ENCODE measurements around the gene NCOA5.

NCOA5 gene

GRCh38 chr20:46056027-46056833 is 33.5 kb downstream of the NCOA5 start:
- H2AK5ac ChIP-seq (ENCODE audit: low read depth, low read length) = no peak overlapping the region
- H4K8ac ChIP-seq (ENCODE audit: low read depth, low read length) = no peak overlapping the region
- H3K9me3 ChIP-seq (replicated peaks in 1 of 2; ENCODE audit: control insufficient read depth in 2 of 2, insufficient read depth in 1 of 2, low read depth in 1 of 2, low read length in 2 of 2) = peaks cover 0 to 2% of the 10 kb centered on the region in 2 donors
- DNase-seq (ENCODE audit: low spot score) = no peak
- no peak overlapping the region for H3K4me2 ChIP-seq (ENCODE audit: insufficient read depth, low read length, poor library complexity, severe bottlenecking)
- no peak overlapping the region for H4K91ac ChIP-seq (ENCODE audit: low read depth, low read length, poor library complexity)
- WGBS, 2 donors (ENCODE audit: extremely low coverage in 2 of 2, insufficient read length in 2 of 2, insufficient replicate concordance in 1 of 2) = no CpG with 5 or more reads among the region's 15 CpGs
- H2BK5ac ChIP-seq (ENCODE audit: low read length) = no peak overlapping the region
- H3K23ac ChIP-seq (ENCODE audit: low read depth, low read length, poor library complexity) = no peak overlapping the region
- H3K14ac ChIP-seq (ENCODE audit: low read length) = no peak overlapping the region
- no peak overlapping the region for H3K4ac ChIP-seq (ENCODE audit: low read length)
- no peak overlapping the region for H2BK15ac ChIP-seq (ENCODE audit: low read length)
- no peak overlapping the region for H3K18ac ChIP-seq (ENCODE audit: low read length)
- H3K27me3 ChIP-seq (ENCODE audit: control insufficient read depth in 3 of 3, insufficient read depth in 3 of 3, low read depth in 1 of 3, low read length in 3 of 3) = peaks cover 0 to 21% (median 7%) of the 10 kb centered on the region in 3 experiments
- no peak overlapping the region for H2AFZ ChIP-seq (ENCODE audit: low read length)
- peaks cover 0 to 8% of the 10 kb centered on the region in 2 donors for H3K4me1 ChIP-seq (ENCODE audit: control insufficient read depth in 2 of 2, insufficient read depth in 1 of 2, low read depth in 1 of 2, low read length in 2 of 2)
- H3K27ac ChIP-seq (replicated peaks; ENCODE audit: low read length) = no peak overlapping the region
- no peaks in the 10 kb centered on the region for H3K79me1 ChIP-seq (ENCODE audit: low read depth, low read length)
- peaks cover 7 to 22% of the 10 kb centered on the region in 2 donors for H3K36me3 ChIP-seq (replicated peaks in 1 of 2; ENCODE audit: control insufficient read depth in 2 of 2, insufficient read depth in 2 of 2, low read length in 2 of 2)
- no peak overlapping the region for H3K4me3 ChIP-seq (ENCODE audit: low read length in 2 of 2)
- no peak overlapping the region for H2BK12ac ChIP-seq (ENCODE audit: low read length)
- no peak overlapping the region for H3K9ac ChIP-seq (ENCODE audit: low read depth, low read length, poor library complexity)
- no peak overlapping the region for H2BK120ac ChIP-seq (ENCODE audit: low read depth, low read length)

DNA sequence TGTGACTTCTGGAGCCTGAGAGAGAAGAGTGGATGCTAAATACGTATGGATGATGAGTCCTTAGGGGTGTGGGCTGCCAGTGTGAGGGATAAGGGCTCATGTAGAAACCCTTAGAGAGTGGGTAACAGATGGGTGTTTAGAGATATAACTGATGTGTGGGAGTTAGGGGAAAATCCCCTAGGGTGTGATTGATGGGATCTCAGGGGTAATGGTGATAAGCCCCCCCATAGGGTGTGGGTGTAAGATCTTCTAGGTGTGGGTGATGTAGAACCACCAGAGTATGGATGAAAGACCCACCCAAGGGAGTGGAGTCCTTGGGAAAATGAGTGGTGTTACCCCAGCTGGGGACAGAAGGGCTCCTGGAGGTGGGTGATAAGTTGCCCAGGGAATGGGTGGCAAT is 34.5 kb downstream of the NCOA5 start:
- Histone ChIP-seq H2AFZ (ENCODE audit: low read length) (no peak overlapping the region), H2BK5ac (ENCODE audit: low read length) (no peak overlapping the region), H3K9me3 (replicated peaks in 1 of 2; ENCODE audit: control insufficient read depth in 2 of 2, insufficient read depth in 1 of 2, low read depth in 1 of 2, low read length in 2 of 2) (peaks cover 0 to 2% of the 10 kb centered on the region in 2 donors), H4K91ac (ENCODE audit: low read depth, low read length, poor library complexity) (no peak overlapping the region), H3K4me2 (ENCODE audit: insufficient read depth, low read length, poor library complexity, severe bottlenecking) (no peak overlapping the region), H3K4ac (ENCODE audit: low read length) (no peak overlapping the region), H3K27ac (replicated peaks; ENCODE audit: low read length) (no peak overlapping the region), H3K27me3 (ENCODE audit: control insufficient read depth in 3 of 3, insufficient read depth in 3 of 3, low read depth in 1 of 3, low read length in 3 of 3) (peaks cover 0 to 21% (median 7%) of the 10 kb centered on the region in 3 experiments), H3K36me3 (replicated peaks in 1 of 2; ENCODE audit: control insufficient read depth in 2 of 2, insufficient read depth in 2 of 2, low read length in 2 of 2) (peaks cover under 1 to 13% of the 10 kb centered on the region in 2 donors), H3K4me1 (ENCODE audit: control insufficient read depth in 2 of 2, insufficient read depth in 1 of 2, low read depth in 1 of 2, low read length in 2 of 2) (peaks cover 0 to 8% of the 10 kb centered on the region in 2 donors), H2BK120ac (ENCODE audit: low read depth, low read length) (no peak overlapping the region), H3K14ac (ENCODE audit: low read length) (no peak overlapping the region), H3K23ac (ENCODE audit: low read depth, low read length, poor library complexity) (no peak overlapping the region), H3K9ac (ENCODE audit: low read depth, low read length, poor library complexity) (no peak overlapping the region), H2BK12ac (ENCODE audit: low read length) (no peak overlapping the region), H3K4me3 (ENCODE audit: low read length in 2 of 2) (no peak overlapping the region), H3K79me1 (ENCODE audit: low read depth, low read length) (no peaks in the 10 kb centered on the region), H2BK15ac (ENCODE audit: low read length) (no peak overlapping the region), H2AK5ac (ENCODE audit: low read depth, low read length) (no peak overlapping the region), H4K8ac (ENCODE audit: low read depth, low read length) (no peak overlapping the region), H3K18ac (ENCODE audit: low read length) (no peak overlapping the region)
- no peak for DNase-seq (ENCODE audit: low spot score)
- no CpG with 5 or more reads among the region's 1 CpG for WGBS, 2 donors (ENCODE audit: extremely low coverage in 2 of 2, insufficient read length in 2 of 2, insufficient replicate concordance in 1 of 2)

DNA sequence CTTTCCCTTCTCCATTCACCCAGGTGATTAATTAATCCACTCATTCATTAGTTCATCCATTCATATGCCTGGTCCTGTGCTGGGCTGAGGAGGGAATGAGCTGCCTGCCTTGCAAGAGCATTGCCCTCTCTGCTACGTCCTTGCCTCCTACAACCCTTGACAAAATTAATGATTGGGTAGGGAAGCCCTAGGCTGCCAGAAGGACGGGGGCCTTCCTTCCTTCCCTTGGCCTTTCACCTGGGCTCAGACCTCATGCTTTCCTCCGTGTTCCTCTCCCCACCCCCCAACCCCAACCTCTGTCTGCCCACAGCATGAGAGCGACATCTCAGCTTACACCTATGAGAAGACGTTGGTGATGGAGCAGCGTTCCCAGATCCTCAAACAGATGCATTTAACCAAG is 35.2 kb downstream of the NCOA5 start:
- H3K4ac ChIP-seq (ENCODE audit: low read length) = no peak overlapping the region
- H3K23ac ChIP-seq (ENCODE audit: low read depth, low read length, poor library complexity) = no peak overlapping the region
- no peak overlapping the region for H3K14ac ChIP-seq (ENCODE audit: low read length)
- no peak overlapping the region for H3K9ac ChIP-seq (ENCODE audit: low read depth, low read length, poor library complexity)
- H3K4me3 ChIP-seq (ENCODE audit: low read length in 2 of 2) = no peak overlapping the region
- no peak overlapping the region for H2BK12ac ChIP-seq (ENCODE audit: low read length)
- no peak overlapping the region for H2BK5ac ChIP-seq (ENCODE audit: low read length)
- DNase-seq (ENCODE audit: low spot score) = no peak
- peaks cover 0 to 6% of the 10 kb centered on the region in 2 donors for H3K36me3 ChIP-seq (replicated peaks in 1 of 2; ENCODE audit: control insufficient read depth in 2 of 2, insufficient read depth in 2 of 2, low read length in 2 of 2)
- H3K27me3 ChIP-seq (ENCODE audit: control insufficient read depth in 3 of 3, insufficient read depth in 3 of 3, low read depth in 1 of 3, low read length in 3 of 3) = peaks cover 0 to 21% (median 7%) of the 10 kb centered on the region in 3 experiments
- H4K8ac ChIP-seq (ENCODE audit: low read depth, low read length) = no peak overlapping the region
- no peak overlapping the region for H4K91ac ChIP-seq (ENCODE audit: low read depth, low read length, poor library complexity)
- no peak overlapping the region for H3K27ac ChIP-seq (replicated peaks; ENCODE audit: low read length)
- no peak overlapping the region for H2AK5ac ChIP-seq (ENCODE audit: low read depth, low read length)
- H3K18ac ChIP-seq (ENCODE audit: low read length) = no peak overlapping the region
- H3K4me1 ChIP-seq (ENCODE audit: control insufficient read depth in 2 of 2, insufficient read depth in 1 of 2, low read depth in 1 of 2, low read length in 2 of 2) = peaks cover 0 to 8% of the 10 kb centered on the region in 2 donors
- no peak overlapping the region for H3K4me2 ChIP-seq (ENCODE audit: insufficient read depth, low read length, poor library complexity, severe bottlenecking)
- WGBS, 2 donors (ENCODE audit: extremely low coverage in 2 of 2, insufficient read length in 2 of 2, insufficient replicate concordance in 1 of 2) = no CpG with 5 or more reads among the region's 6 CpGs
- peaks cover 0 to 2% of the 10 kb centered on the region in 2 donors for H3K9me3 ChIP-seq (replicated peaks in 1 of 2; ENCODE audit: control insufficient read depth in 2 of 2, insufficient read depth in 1 of 2, low read depth in 1 of 2, low read length in 2 of 2)
- no peak overlapping the region for H2AFZ ChIP-seq (ENCODE audit: low read length)
- H3K79me1 ChIP-seq (ENCODE audit: low read depth, low read length) = no peaks in the 10 kb centered on the region
- H2BK120ac ChIP-seq (ENCODE audit: low read depth, low read length) = no peak overlapping the region
- H2BK15ac ChIP-seq (ENCODE audit: low read length) = no peak overlapping the region

GRCh38 chr20:46053416-46053815 is 36.3 kb downstream of the NCOA5 start:
- Histone ChIP-seq H3K4me1 (ENCODE audit: control insufficient read depth in 2 of 2, insufficient read depth in 1 of 2, low read depth in 1 of 2, low read length in 2 of 2) (peaks cover 0 to 2% of the 10 kb centered on the region in 2 donors), H3K9ac (ENCODE audit: low read depth, low read length, poor library complexity) (no peak overlapping the region), H3K14ac (ENCODE audit: low read length) (no peak overlapping the region), H2AFZ (ENCODE audit: low read length) (no peak overlapping the region), H3K79me1 (ENCODE audit: low read depth, low read length) (no peaks in the 10 kb centered on the region), H3K27me3 (ENCODE audit: control insufficient read depth in 3 of 3, insufficient read depth in 3 of 3, low read depth in 1 of 3, low read length in 3 of 3) (peaks cover 0 to 12% (median 7%) of the 10 kb centered on the region in 3 experiments), H2AK5ac (ENCODE audit: low read depth, low read length) (no peak overlapping the region), H2BK15ac (ENCODE audit: low read length) (no peak overlapping the region), H4K8ac (ENCODE audit: low read depth, low read length) (no peak overlapping the region), H3K9me3 (replicated peaks in 1 of 2; ENCODE audit: control insufficient read depth in 2 of 2, insufficient read depth in 1 of 2, low read depth in 1 of 2, low read length in 2 of 2) (peaks cover 0 to 2% of the 10 kb centered on the region in 2 donors), H3K4me2 (ENCODE audit: insufficient read depth, low read length, poor library complexity, severe bottlenecking) (no peak overlapping the region), H3K36me3 (replicated peaks in 1 of 2; ENCODE audit: control insufficient read depth in 2 of 2, insufficient read depth in 2 of 2, low read length in 2 of 2) (no peaks in the 10 kb centered on the region), H3K23ac (ENCODE audit: low read depth, low read length, poor library complexity) (no peak overlapping the region), H4K91ac (ENCODE audit: low read depth, low read length, poor library complexity) (no peak overlapping the region), H3K27ac (replicated peaks; ENCODE audit: low read length) (no peak overlapping the region), H2BK12ac (ENCODE audit: low read length) (no peak overlapping the region), H3K4ac (ENCODE audit: low read length) (no peak overlapping the region), H2BK5ac (ENCODE audit: low read length) (no peak overlapping the region), H3K18ac (ENCODE audit: low read length) (no peak overlapping the region), H2BK120ac (ENCODE audit: low read depth, low read length) (no peak overlapping the region), H3K4me3 (ENCODE audit: low read length in 2 of 2) (no peak overlapping the region)
- no peak for DNase-seq (ENCODE audit: low spot score)
- no CpG with 5 or more reads among the region's 8 CpGs for WGBS, 2 donors (ENCODE audit: extremely low coverage in 2 of 2, insufficient read length in 2 of 2, insufficient replicate concordance in 1 of 2)

Data from neuronal stem cell (in vitro differentiated cells).